ENCODE results near the gene TEAD4.

DNA sequence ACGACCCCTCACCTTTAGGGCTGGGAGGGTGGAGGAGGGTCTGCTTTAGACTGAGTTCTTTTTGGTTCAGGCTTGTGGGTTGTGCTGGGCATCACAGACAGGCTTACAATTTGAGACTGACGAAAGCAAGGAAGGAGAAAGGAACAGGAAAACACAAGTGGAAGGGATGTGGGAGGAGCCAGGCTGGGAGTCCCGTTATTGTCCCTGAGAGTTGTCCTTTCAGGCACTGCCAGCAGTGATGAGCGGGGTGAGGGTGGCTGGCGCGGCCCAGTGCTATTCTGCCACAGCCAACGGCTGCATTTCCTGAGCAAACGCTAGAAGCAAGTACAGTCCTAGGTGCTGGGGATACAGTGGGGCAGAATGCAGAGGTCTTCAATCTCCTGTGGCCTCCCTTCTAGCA is 88.8 kb downstream of the TEAD4 start:
- TF ChIP-seq, protein P1, sequence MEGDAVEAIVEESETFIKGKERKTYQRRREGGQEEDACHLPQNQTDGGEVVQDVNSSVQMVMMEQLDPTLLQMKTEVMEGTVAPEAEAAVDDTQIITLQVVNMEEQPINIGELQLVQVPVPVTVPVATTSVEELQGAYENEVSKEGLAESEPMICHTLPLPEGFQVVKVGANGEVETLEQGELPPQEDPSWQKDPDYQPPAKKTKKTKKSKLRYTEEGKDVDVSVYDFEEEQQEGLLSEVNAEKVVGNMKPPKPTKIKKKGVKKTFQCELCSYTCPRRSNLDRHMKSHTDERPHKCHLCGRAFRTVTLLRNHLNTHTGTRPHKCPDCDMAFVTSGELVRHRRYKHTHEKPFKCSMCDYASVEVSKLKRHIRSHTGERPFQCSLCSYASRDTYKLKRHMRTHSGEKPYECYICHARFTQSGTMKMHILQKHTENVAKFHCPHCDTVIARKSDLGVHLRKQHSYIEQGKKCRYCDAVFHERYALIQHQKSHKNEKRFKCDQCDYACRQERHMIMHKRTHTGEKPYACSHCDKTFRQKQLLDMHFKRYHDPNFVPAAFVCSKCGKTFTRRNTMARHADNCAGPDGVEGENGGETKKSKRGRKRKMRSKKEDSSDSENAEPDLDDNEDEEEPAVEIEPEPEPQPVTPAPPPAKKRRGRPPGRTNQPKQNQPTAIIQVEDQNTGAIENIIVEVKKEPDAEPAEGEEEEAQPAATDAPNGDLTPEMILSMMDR (IDR thresholded peaks at IDR 0.05), result no peak
- TF ChIP-seq POLR2A (IDR thresholded peaks at IDR 0.05), result no peak
